H9 (cell line): ENCODE results near the gene LSS. TPM values are rescaled to one million over a fixed set of nuclear protein-coding genes. Genes with fewer than 3 reads are reported as not detected.
A peak's percentile ranks its signal among the peaks of the same experiment; 100 is the strongest.

Experiments used
- DNase-seq: peaks from one replicate; pipeline ENCODE4 v3.0.0-alpha.2; 2017
- H2AFZ ChIP-seq: one replicate; pipeline ENCODE4 v1.6.1; 2013; ENCODE audit warnings: mild to moderate bottlenecking, low read length, control low read depth, moderate library complexity
- H2AK5ac ChIP-seq: 2 replicates; pipeline ENCODE4 v1.6.1; 2013; ENCODE audit warnings: low read length, control low read depth, mixed read lengths; ENCODE audit not compliant: insufficient read length
- H2BK120ac ChIP-seq: one replicate; pipeline ENCODE4 v1.6.1; 2013; ENCODE audit warnings: low read depth, mild to moderate bottlenecking, low read length, control low read depth, inconsistent platforms; ENCODE audit not compliant: poor library complexity, severe bottlenecking
- H2BK12ac ChIP-seq: 2 replicates; pipeline ENCODE4 v1.6.1; 2013; ENCODE audit warnings: low read length, control low read depth, mixed read lengths, low read depth; ENCODE audit not compliant: insufficient read length
- H2BK15ac ChIP-seq: 2 replicates; pipeline ENCODE4 v1.6.1; 2013; ENCODE audit warnings: low read depth, low read length, control low read depth
- H2BK20ac ChIP-seq: one replicate; pipeline ENCODE4 v1.6.1; 2013; ENCODE audit warnings: low read depth, mild to moderate bottlenecking, low read length, control low read depth, inconsistent platforms; ENCODE audit not compliant: poor library complexity, severe bottlenecking
- H2BK5ac ChIP-seq: 2 replicates; pipeline ENCODE4 v1.6.1; 2013; ENCODE audit warnings: low read length, control low read depth, mixed read lengths; ENCODE audit not compliant: insufficient read length
- H3K14ac ChIP-seq: 2 replicates; pipeline ENCODE4 v1.6.1; 2013; ENCODE audit warnings: low read length, control low read depth; ENCODE audit not compliant: insufficient read depth
- H3K18ac ChIP-seq: 2 replicates; pipeline ENCODE4 v1.6.1; 2013; ENCODE audit warnings: low read depth, mild to moderate bottlenecking, mixed read lengths, low read length, control low read depth; ENCODE audit not compliant: insufficient read length
- H3K23ac ChIP-seq: 2 replicates; pipeline ENCODE4 v1.6.1; 2013; ENCODE audit warnings: low read length, control low read depth, mixed read lengths, low read depth; ENCODE audit not compliant: insufficient read length
- H3K23me2 ChIP-seq: 2 replicates; pipeline ENCODE4 v1.6.1; 2013; ENCODE audit warnings: low read depth, mild to moderate bottlenecking, mixed read lengths, low read length, control low read depth; ENCODE audit not compliant: insufficient read length, poor library complexity, severe bottlenecking
- H3K27ac ChIP-seq: 2 replicates; pipeline ENCODE4 v1.5.1; 2013; ENCODE audit warnings: low read length, control low read depth, mixed read lengths, low read depth; ENCODE audit not compliant: insufficient read length
- H3K27me3 ChIP-seq: 2 replicates; pipeline ENCODE4 v1.6.1; 2013; ENCODE audit warnings: low read length, control low read depth, inconsistent platforms; ENCODE audit not compliant: insufficient read depth
- H3K4ac ChIP-seq: 2 replicates; pipeline ENCODE4 v1.6.1; 2013; ENCODE audit warnings: low read depth, mild to moderate bottlenecking, control low read depth, inconsistent platforms, low read length, moderate library complexity
- H3K4me1 ChIP-seq: 2 replicates; pipeline ENCODE4 v1.6.1; 2013; ENCODE audit warnings: low read length, control low read depth, inconsistent platforms; ENCODE audit not compliant: insufficient read depth
- H3K4me2 ChIP-seq: 2 replicates; pipeline ENCODE4 v1.6.1; 2013; ENCODE audit warnings: low read length, control low read depth, mixed read lengths; ENCODE audit not compliant: insufficient read length, insufficient read depth
- H3K56ac ChIP-seq: 2 replicates; pipeline ENCODE4 v1.6.1; 2013; ENCODE audit warnings: low read depth, mild to moderate bottlenecking, mixed read lengths, low read length, control low read depth; ENCODE audit not compliant: insufficient read length
- H3K79me1 ChIP-seq: 2 replicates; pipeline ENCODE4 v1.6.1; 2013; ENCODE audit warnings: low read depth, mild to moderate bottlenecking, moderate library complexity, low read length, control low read depth, inconsistent platforms; ENCODE audit not compliant: insufficient read depth, poor library complexity, severe bottlenecking
- H3K79me2 ChIP-seq: 2 replicates; pipeline ENCODE4 v1.6.1; 2013; ENCODE audit warnings: low read length, control low read depth, inconsistent platforms; ENCODE audit not compliant: insufficient read depth
- H3K9ac ChIP-seq: 2 replicates; pipeline ENCODE4 v1.6.1; 2013; ENCODE audit warnings: low read length, control low read depth, mixed read lengths; ENCODE audit not compliant: insufficient read length; ENCODE audit errors: extremely low read depth
- H3K9me3 ChIP-seq: one replicate; pipeline ENCODE4 v1.6.1; 2013; ENCODE audit warnings: low read depth, low read length, inconsistent platforms; ENCODE audit not compliant: control insufficient read depth
- H3T11ph ChIP-seq: one replicate; pipeline ENCODE4 v1.6.1; 2013; ENCODE audit warnings: mild to moderate bottlenecking, low read length, control low read depth, inconsistent platforms
- H4K20me1 ChIP-seq: one replicate; pipeline ENCODE4 v1.6.1; 2013; ENCODE audit not compliant: control insufficient read depth, insufficient read length, insufficient read depth
- H4K5ac ChIP-seq: 2 replicates; pipeline ENCODE4 v1.6.1; 2013; ENCODE audit warnings: low read depth, mild to moderate bottlenecking, mixed read lengths, low read length, control low read depth; ENCODE audit not compliant: insufficient read length
- H4K8ac ChIP-seq: replicated peaks from 2 replicates; pipeline ENCODE4 v1.6.1; 2013; ENCODE audit warnings: low read length, control low read depth, mixed read lengths, low read depth; ENCODE audit not compliant: insufficient read length
- H4K91ac ChIP-seq: 2 replicates; pipeline ENCODE4 v1.6.1; 2013; ENCODE audit warnings: low read depth, mild to moderate bottlenecking, moderate library complexity, mixed read lengths, low read length, control low read depth; ENCODE audit not compliant: insufficient read length
- H3K27ac Mint-ChIP-seq, 3 experiments: 2 replicates in 2 of 3; 3 replicates in 1 of 3; pipeline ENCODE4 v1.8.0; 2020 to 2021; ENCODE audit warnings: mixed read lengths in 3 of 3, mild to moderate bottlenecking in 1 of 3, moderate library complexity in 1 of 3
- H3K27me3 Mint-ChIP-seq: 2 replicates; pipeline ENCODE4 v1.8.0; 2021; ENCODE audit warnings: low read depth, mild to moderate bottlenecking, moderate library complexity, mixed read lengths
- H3K36me3 Mint-ChIP-seq, 3 experiments: 2 replicates in 2 of 3; 3 replicates in 1 of 3; pipeline ENCODE4 v1.8.0; 2020 to 2021; ENCODE audit warnings: low read depth in 3 of 3, mixed read lengths in 3 of 3; ENCODE audit not compliant: insufficient read depth in 1 of 3
- H3K4me1 Mint-ChIP-seq, 2 experiments: 2 replicates each; pipeline ENCODE4 v1.8.0; 2020; ENCODE audit warnings: mixed read lengths in 2 of 2
- H3K4me3 Mint-ChIP-seq, 2 experiments: 2 replicates in 1 of 2; 3 replicates in 1 of 2; pipeline ENCODE4 v1.8.0; 2020 to 2021; ENCODE audit warnings: mild to moderate bottlenecking in 2 of 2, mixed read lengths in 2 of 2, moderate library complexity in 1 of 2
- H3K9me3 Mint-ChIP-seq, 2 experiments: 2 replicates in 1 of 2; 3 replicates in 1 of 2; pipeline ENCODE4 v1.8.0; 2020; ENCODE audit warnings: mild to moderate bottlenecking in 2 of 2, mixed read lengths in 2 of 2, moderate library complexity in 1 of 2
- WGBS: extraction: QIAGEN DNeasy Blood & Tissue Kit; methylation state at CpG from one replicate; pipeline ENCODE4 v1.1.7; 2013; ENCODE audit warnings: missing lambda C conversion rate, low lambda C conversion rate, mixed read lengths; ENCODE audit not compliant: insufficient read length; ENCODE audit errors: extremely low coverage; 5-methylcytosine and 5-hydroxymethylcytosine counted together
- total RNA-seq: library from RNA; stranded (reverse); gene quantifications from 2 replicates; pipeline ENCODE4 v1.2.1, GENCODE V29; 2021
- TF ChIP-seq, protein P1 (sequence below): fragments of 200-600 bp; sonication (generic); conservative IDR thresholded peaks from 3 replicates; pipeline ENCODE4 v1.8.0; 2021; ENCODE audit warnings: antibody characterized with exemption, mild to moderate bottlenecking

The LSS gene
- total RNA-seq, 1 experiment from 2014 or later = 69.2 TPM

DNA sequence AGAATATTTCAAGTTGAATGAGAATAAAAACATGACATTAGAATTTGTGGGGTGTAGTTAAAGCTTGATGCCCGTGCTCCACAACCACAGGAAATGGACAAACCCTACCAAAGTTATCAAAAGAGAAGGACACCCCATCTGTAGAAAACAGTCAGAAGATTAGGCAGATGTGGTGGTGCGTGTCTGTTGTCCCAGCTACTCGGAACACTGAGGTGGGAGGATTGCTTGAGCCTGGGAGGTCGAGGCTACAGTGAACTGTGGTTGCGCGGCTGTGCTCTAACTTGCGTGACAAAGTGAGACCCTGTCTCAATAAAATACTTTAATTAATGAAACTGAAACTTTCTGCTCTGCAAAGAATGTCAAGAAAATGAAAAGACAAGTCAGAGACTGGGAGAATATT, 42.9 kb downstream of the LSS start:
- H2BK20ac ChIP-seq = no peak overlapping the region
- no peak overlapping the region for H2AK5ac ChIP-seq
- H4K91ac ChIP-seq = no peak overlapping the region
- no peak overlapping the region for H4K5ac ChIP-seq
- WGBS = no CpG with 5 or more reads among the region's 7 CpGs
- Mint-ChIP-seq H3K27ac (no peak overlapping the region), H3K9me3 (no peaks in the 10 kb centered on the region), H3K4me1 (peaks cover 22 to 29% of the 10 kb centered on the region in 2 experiments), H3K36me3 (peaks cover 7 to 16% (median 10%) of the 10 kb centered on the region in 3 experiments; a peak in 6 of 7 replicates), H3K4me3 (peak overlapping the region; percentile 74 to 89), H3K27me3 (no peaks in the 10 kb centered on the region)
- no peak overlapping the region for H3K4ac ChIP-seq
- H3T11ph ChIP-seq = no peak overlapping the region
- no peak overlapping the region for H3K4me2 ChIP-seq
- no peak for DNase-seq
- H3K27me3 ChIP-seq = no peaks in the 10 kb centered on the region
- H4K20me1 ChIP-seq = no peaks in the 10 kb centered on the region
- H2BK12ac ChIP-seq = no peak overlapping the region
- H3K79me1 ChIP-seq = no peaks in the 10 kb centered on the region
- H3K9me3 ChIP-seq = no peaks in the 10 kb centered on the region
- H2BK5ac ChIP-seq = no peak overlapping the region
- no peak overlapping the region for H3K56ac ChIP-seq
- H4K8ac ChIP-seq = no peak overlapping the region
- H3K4me1 ChIP-seq = peaks cover 4% of the 10 kb centered on the region; the same call in 1 of the 2 replicates
- H3K9ac ChIP-seq = no peak overlapping the region
- H3K18ac ChIP-seq = no peak overlapping the region
- H2AFZ ChIP-seq = no peak overlapping the region
- H3K79me2 ChIP-seq = no peaks in the 10 kb centered on the region
- no peak overlapping the region for H3K27ac ChIP-seq
- TF ChIP-seq, protein P1, sequence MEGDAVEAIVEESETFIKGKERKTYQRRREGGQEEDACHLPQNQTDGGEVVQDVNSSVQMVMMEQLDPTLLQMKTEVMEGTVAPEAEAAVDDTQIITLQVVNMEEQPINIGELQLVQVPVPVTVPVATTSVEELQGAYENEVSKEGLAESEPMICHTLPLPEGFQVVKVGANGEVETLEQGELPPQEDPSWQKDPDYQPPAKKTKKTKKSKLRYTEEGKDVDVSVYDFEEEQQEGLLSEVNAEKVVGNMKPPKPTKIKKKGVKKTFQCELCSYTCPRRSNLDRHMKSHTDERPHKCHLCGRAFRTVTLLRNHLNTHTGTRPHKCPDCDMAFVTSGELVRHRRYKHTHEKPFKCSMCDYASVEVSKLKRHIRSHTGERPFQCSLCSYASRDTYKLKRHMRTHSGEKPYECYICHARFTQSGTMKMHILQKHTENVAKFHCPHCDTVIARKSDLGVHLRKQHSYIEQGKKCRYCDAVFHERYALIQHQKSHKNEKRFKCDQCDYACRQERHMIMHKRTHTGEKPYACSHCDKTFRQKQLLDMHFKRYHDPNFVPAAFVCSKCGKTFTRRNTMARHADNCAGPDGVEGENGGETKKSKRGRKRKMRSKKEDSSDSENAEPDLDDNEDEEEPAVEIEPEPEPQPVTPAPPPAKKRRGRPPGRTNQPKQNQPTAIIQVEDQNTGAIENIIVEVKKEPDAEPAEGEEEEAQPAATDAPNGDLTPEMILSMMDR = no peak
- H3K23me2 ChIP-seq = peaks cover 7% of the 10 kb centered on the region
- no peak overlapping the region for H3K14ac ChIP-seq
- no peak overlapping the region for H3K23ac ChIP-seq
- no peak overlapping the region for H2BK120ac ChIP-seq
- H2BK15ac ChIP-seq = no peak overlapping the region
